Panc1 (cell line): ENCODE results near the gene USP40.

ENCODE experiments used
- POLR2AphosphoS5 ChIP-seq: IDR thresholded peaks from 2 replicates; pipeline ENCODE4 v1.6.1; 2012; ENCODE audit warnings: mild to moderate bottlenecking, low read depth, low read length, moderate library complexity
- TCF7L2 ChIP-seq: IDR thresholded peaks from 2 replicates; pipeline ENCODE4 v1.6.1; 2011; ENCODE audit warnings: mild to moderate bottlenecking, low read depth, low read length, inconsistent platforms
- TF ChIP-seq, protein P1 (sequence below): fragments of 450-650 bp; IDR thresholded peaks from 2 replicates; pipeline ENCODE4 v1.5.1; 2017; ENCODE audit warnings: mild to moderate bottlenecking
- TF ChIP-seq, protein P2 (sequence below), 2 experiments: IDR thresholded peaks; 2 replicates each; pipeline ENCODE4 v1.6.1; 2011 to 2012; ENCODE audit warnings: low read depth in 2 of 2, control low read depth in 1 of 2, low read length in 1 of 2, mild to moderate bottlenecking in 1 of 2, moderate library complexity in 1 of 2; ENCODE audit not compliant: insufficient read depth in 1 of 2

DNA sequence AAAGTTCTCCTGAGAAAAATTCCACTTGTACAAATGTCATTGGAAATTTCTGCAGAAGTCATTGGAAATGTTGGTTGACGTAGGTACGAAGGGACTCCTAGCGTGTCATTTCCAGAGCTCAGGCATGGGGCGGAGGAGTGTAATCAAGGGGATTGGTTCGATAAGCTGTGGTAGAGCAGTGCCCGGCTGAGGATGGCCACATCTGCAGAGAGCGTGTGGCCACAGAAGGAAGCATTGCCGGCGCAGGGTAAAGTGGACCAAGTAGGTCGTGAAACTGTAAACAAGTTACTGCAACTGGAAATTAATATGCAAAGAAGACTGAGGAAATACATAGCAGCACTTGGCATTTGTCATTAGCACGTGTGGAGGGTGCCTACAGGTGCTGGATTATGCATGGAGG, 110.5 kb downstream of the USP40 start:
- TF ChIP-seq, protein P1, sequence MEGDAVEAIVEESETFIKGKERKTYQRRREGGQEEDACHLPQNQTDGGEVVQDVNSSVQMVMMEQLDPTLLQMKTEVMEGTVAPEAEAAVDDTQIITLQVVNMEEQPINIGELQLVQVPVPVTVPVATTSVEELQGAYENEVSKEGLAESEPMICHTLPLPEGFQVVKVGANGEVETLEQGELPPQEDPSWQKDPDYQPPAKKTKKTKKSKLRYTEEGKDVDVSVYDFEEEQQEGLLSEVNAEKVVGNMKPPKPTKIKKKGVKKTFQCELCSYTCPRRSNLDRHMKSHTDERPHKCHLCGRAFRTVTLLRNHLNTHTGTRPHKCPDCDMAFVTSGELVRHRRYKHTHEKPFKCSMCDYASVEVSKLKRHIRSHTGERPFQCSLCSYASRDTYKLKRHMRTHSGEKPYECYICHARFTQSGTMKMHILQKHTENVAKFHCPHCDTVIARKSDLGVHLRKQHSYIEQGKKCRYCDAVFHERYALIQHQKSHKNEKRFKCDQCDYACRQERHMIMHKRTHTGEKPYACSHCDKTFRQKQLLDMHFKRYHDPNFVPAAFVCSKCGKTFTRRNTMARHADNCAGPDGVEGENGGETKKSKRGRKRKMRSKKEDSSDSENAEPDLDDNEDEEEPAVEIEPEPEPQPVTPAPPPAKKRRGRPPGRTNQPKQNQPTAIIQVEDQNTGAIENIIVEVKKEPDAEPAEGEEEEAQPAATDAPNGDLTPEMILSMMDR: no peak
- TF ChIP-seq TCF7L2 (no peak), POLR2AphosphoS5 (no peak)
- TF ChIP-seq, protein P2, sequence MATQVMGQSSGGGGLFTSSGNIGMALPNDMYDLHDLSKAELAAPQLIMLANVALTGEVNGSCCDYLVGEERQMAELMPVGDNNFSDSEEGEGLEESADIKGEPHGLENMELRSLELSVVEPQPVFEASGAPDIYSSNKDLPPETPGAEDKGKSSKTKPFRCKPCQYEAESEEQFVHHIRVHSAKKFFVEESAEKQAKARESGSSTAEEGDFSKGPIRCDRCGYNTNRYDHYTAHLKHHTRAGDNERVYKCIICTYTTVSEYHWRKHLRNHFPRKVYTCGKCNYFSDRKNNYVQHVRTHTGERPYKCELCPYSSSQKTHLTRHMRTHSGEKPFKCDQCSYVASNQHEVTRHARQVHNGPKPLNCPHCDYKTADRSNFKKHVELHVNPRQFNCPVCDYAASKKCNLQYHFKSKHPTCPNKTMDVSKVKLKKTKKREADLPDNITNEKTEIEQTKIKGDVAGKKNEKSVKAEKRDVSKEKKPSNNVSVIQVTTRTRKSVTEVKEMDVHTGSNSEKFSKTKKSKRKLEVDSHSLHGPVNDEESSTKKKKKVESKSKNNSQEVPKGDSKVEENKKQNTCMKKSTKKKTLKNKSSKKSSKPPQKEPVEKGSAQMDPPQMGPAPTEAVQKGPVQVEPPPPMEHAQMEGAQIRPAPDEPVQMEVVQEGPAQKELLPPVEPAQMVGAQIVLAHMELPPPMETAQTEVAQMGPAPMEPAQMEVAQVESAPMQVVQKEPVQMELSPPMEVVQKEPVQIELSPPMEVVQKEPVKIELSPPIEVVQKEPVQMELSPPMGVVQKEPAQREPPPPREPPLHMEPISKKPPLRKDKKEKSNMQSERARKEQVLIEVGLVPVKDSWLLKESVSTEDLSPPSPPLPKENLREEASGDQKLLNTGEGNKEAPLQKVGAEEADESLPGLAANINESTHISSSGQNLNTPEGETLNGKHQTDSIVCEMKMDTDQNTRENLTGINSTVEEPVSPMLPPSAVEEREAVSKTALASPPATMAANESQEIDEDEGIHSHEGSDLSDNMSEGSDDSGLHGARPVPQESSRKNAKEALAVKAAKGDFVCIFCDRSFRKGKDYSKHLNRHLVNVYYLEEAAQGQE (IDR thresholded peaks at IDR 0.05; ENCODE audit: insufficient read depth in 1 of 2, low read depth in 2 of 2, low read length in 1 of 2): no peak
